ENCODE data around the gene EIF3CL.
"Not testable (repeated sequence)": the region's sequence is repeated elsewhere in the genome, so short reads cannot be mapped to it uniquely, and the experiment has no call there.

EIF3CL gene

GRCh38 chr16:28364268-28365173, 39.1 kb downstream of the EIF3CL start:
- not testable (repeated sequence) for DNase-seq (ENCODE audit: low read depth in 2 of 2)

DNA sequence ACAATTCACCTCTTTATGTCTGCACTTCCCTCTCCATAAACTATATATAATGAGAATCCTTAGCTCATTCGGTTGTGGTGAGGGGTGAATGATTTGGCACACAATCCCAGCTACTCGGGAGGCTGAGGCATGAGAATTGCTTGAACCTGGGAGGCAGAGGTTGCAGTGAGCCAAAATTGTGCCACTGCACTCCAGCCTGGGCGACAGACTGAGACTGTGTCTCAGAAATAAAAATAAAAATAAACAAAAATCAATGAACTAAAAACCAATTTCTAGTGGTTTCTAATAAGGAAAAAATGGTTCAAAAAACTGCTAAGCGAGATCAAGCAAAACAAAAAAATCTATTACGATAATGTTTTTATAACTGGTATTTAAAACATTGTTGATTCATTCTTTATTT, 40.2 kb downstream of the EIF3CL start, which contains the start of gene NPIPB6:
TSS of gene NPIPB6 (minus strand) at position 101 of the 400 bp plus-strand sequence. CDS start 686 bp downstream, outside the sequence.
- not testable (repeated sequence) for DNase-seq (ENCODE audit: low read depth in 2 of 2)

- not testable (repeated sequence) for DNase-seq (ENCODE audit: low read depth in 2 of 2)
Observed at GRCh38 chr16:28362600-28362999, 41.0 kb downstream of the EIF3CL start.

- DNase-seq (ENCODE audit: low read depth in 2 of 2): not testable (repeated sequence)
Observed at GRCh38 chr16:28338230-28338629, 65.4 kb downstream of the EIF3CL start.

DNA sequence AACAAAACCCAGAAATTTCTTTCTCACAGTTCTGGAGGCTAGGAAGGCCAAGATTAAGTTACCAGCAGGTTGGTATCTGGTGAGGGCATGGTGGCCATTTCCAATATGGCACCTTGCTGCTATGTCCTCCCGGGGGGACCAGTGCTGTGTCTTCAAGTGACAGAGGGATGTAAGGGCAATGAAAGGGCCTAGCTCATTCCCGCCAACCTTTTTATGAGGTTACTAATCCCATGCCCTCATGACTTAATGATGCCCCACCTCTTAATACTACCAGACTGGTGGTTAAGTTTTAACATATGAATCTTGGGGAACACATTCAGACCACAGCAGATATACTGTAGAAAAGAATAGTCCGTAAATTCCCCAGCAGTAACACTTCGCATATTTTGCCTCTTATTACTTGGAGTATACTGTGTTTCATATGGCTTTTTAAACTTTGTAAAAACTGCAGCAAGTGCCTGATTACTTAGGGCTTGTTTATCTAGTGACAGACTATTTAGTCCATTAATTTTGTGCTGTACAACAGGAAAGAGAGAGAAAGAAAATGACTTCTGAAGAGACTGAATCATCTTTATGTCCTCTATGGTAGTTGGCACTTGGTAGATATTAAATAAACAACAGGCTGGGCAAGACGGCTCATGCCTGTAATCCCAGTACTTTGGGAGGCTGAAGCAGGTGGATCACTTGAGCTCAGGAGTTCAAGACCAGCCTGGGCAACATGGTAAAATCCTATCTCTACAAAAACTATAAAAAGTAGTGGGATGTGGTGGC, 66.5 kb downstream of the EIF3CL start:
- DNase-seq (ENCODE audit: low read depth in 2 of 2): not testable (repeated sequence)

- not testable (repeated sequence) for DNase-seq (ENCODE audit: low read depth in 2 of 2)
Observed at GRCh38 chr16:28335678-28336077, 68.0 kb downstream of the EIF3CL start.

DNA sequence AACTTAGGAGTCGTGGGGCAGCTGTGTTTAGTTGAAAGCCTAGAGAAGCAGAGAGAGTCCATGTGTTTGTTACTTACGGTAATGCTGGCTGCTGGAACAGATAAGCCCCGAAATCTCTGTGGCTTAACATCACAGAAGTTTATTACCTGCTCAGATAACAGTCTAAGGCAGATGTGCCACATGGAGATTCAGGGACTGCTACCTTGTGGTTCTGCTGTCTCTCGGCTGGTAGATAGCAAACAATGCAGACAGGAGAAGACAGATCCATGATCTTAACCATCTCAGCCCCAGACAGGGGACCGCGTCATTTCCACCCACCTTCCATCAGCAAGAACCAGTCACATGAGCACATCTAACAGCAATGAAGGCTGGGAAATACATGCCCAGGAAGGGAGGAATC, 71.0 kb downstream of the EIF3CL start:
- DNase-seq (ENCODE audit: low read depth in 2 of 2): not testable (repeated sequence)

DNA sequence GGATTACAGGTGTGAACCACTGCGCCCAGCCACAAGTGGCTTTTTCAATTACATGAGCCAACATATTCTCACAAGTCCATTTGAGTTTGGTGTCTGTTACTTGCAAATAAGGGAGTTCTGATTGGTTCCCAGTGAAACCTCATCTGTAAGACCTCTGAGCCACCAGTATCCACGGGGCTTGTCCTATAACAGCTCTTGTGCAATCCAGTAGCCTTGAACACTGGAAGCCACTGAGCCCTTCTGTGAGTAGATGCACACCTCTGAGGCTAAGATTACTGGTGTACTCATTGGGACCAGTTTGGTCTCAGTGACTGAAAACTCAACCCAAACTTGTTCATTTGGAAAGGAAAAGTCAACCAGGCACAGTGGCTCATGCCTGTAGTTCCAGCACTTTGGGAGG, 72.7 kb downstream of the EIF3CL start:
- not testable (repeated sequence) for DNase-seq (ENCODE audit: low read depth in 2 of 2)

DNA sequence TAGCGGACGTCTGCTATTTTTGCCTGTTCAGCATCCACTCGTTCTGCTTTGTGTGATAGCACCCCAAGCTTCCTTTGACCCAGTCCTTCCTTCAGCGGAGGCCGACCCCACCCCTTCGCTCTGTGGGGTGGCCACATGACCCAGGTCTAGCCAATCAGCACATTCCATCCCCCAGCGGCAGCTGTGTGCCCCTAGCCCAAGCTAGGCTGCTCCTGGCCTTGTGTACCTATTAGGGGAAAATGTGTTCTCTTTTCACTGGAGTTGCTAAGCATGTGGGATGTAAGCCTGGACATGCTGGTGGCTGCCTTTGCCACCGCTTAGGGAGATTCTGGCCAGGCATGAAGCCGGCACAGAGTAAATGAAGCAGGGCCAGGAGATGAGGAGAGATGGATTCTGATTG, 73.4 kb downstream of the EIF3CL start:
- not testable (repeated sequence) for DNase-seq (ENCODE audit: low read depth in 2 of 2)

Data from stimulated activated CD4-positive, alpha-beta T cell treated with anti-CD3 and anti-CD28 coated beads, Interleukin-1b, Interleukin-23, amount 100 ng/mL, for 1 hour (primary cell).